GM23248 (cell line): ENCODE data around the gene PTRH1.

Experiments
- EZH2 ChIP-seq: fragments of 200-600 bp; sonication (generic); IDR thresholded peaks from 2 replicates; pipeline ENCODE4 v1.6.1; 2018; ENCODE audit warnings: antibody characterized with exemption, mild to moderate bottlenecking; ENCODE audit not compliant: insufficient read depth, poor library complexity, severe bottlenecking
- EZH2phosphoT487 ChIP-seq: fragments of 200-600 bp; sonication (generic); IDR thresholded peaks from 2 replicates; pipeline ENCODE4 v1.6.1; 2018; ENCODE audit warnings: antibody characterized with exemption, moderate library complexity, mild to moderate bottlenecking, low read depth; ENCODE audit not compliant: insufficient read depth

- TF ChIP-seq EZH2phosphoT487 = no peak
- TF ChIP-seq EZH2 = no peak
These were observed 34.6 kb downstream of the PTRH1 start for GRCh38 chr9:127680846-127681245.
